GM19438 (cell line): ENCODE data around the gene TNFRSF1A.
"Not testable (repeated sequence)": the region's sequence is repeated elsewhere in the genome, so short reads cannot be mapped to it uniquely, and the experiment has no call there.

Experiments used
- ATAC-seq: cut with Tn5 transposase; IDR thresholded peaks from one replicate; pipeline ENCODE4 v1.9.1; 2021; ENCODE audit warnings: low read depth; ENCODE audit not compliant: unreplicated experiment

TNFRSF1A gene

DNA sequence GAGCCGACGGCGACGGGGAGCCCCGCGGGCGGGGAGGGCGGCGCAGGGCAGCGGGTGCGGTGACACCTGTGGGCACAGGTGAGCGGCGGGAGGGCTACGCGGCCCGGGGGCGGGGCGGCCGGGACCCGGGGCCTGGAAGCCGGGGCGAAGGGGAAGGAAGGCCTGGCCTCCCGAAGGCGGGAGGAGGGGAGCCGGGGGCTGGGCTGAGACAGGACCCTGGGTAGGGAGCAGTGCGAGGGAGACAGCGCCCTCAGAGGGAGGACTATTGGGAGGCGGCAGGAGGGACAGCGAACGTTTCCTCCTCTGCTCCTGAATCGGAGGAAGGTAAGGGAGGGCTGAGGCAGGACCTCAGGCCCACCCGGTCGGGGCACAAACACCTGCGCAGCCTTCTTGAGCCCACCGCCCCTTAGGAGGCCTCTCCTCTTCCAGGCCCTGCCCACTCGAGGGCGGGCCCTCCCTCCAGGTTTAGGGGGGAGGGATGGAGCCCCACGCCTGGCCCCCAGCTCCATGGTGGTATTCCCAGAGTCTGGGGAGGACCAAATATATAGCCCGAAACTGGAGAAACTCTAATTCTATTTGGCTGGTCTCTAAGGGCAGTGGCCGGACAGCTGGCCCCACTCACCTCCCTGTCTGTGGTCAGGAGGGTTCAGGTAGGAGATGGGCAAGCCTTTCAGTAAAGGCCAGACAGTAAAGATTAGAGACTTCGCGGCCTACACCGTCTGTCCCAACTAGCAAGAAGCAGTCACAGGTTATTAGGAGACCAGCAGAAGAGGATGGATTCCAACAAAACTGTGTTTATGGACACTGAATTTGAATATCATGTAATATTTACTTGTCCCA lies 30.9 kb downstream of the TNFRSF1A start:
- ATAC-seq: no peak

DNA sequence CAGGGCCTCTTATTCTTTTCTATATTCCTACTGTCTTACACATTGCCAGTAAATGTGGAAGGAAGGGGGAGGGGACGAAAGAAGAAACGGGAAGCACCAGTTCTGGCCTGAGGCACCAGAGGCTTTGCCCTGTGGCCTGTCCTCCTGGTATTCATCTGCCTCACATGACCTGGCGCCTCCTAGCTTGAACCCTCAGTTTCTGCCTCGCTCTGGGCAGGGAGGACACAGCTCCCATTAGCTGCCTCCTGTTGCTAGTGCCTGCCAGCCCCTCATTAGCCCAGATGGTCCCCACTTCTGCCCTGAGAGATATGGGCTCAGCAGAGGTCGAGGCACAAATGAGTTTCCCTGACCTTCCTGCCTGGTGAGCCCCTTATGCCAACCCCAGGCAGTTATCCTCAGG lies 34.3 kb downstream of the TNFRSF1A start:
- no peak for ATAC-seq

DNA sequence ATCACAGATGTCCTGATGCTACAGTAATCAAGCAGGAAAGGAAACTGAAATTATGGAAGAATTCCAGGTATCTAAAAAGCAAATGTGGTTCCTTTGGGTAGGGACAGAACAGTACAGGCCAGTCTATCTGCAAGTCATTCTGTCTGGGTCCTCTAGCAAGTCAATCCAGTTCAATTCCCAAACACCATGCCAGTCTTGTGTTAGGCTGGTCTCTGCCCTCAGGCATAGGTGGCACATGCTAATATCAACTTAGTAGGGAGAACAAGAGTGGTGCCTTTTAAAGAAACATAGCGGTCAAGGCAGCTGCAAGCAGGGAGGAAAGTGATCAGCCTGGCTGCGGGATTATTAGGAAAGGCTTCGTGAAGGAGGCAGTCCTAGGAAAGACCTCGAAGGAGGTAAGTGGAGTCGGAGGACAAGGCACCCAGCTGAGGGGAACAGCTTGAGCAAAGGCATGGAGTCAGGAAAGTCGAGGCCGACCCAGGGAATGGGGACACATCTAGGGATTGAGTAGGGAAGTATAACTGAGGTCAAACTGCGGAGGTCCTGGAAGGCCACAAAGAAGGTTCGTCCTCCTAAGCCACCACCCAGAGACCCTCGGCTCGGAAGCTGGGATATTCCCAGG lies 35.2 kb downstream of the TNFRSF1A start:
- no peak for ATAC-seq

DNA sequence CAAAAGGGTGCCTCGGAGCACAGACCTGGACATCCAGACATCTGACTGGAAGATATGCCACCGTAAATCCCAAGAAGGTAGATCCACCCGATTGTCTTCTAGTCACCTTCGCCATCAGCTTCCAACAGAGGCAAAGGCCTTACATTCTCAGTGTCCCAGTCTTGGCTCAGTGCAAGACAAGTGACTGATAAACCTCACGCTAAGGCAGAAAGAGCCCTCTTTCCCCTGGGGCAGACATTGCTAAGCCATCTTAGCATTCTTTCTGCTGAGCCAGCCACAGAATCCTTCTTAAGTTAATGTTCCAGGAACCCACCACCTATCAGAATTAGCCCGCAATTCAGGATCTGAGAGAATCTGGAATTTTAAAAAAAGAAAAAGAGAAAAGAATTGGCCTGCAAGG lies 35.7 kb downstream of the TNFRSF1A start:
- no peak for ATAC-seq

DNA sequence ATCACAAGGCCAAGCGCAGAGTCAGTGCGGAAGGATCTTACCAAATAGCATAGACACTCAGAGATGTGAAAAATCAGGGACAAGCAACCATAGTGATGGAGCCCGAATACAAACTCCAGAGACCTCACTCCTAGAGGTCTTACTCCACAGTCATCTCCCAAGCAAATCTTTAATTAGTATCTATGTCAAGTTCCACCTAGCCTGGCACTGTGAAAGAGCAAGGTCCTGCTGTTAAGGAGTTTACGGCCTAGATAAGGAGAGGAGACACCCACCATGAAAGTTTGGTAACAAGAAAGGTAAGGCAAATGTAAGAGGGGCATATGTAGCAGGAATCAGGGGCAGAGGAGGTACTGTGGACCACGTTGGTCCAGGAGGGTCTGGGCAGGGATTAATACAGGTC lies 38.8 kb downstream of the TNFRSF1A start:
- no peak for ATAC-seq

DNA sequence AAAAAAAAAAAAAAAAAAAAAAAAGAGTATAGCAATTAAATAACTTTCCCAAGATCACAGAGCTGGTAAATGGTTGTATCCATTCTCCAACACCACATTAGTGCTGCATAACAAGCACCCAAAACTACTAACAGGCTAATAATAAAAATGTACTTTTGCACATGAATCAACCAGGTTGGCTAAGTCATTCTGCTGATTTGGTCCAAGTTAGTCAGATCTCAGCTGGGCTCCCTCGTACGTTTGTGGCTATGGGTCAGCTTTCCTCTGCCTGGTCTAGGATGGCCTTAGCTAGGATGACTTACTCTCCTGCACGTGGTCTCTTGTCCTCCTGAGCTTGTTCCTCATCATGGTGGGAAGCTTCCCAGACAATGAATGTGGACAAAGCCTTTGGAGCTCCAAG lies 39.3 kb downstream of the TNFRSF1A start:
- no peak for ATAC-seq

DNA sequence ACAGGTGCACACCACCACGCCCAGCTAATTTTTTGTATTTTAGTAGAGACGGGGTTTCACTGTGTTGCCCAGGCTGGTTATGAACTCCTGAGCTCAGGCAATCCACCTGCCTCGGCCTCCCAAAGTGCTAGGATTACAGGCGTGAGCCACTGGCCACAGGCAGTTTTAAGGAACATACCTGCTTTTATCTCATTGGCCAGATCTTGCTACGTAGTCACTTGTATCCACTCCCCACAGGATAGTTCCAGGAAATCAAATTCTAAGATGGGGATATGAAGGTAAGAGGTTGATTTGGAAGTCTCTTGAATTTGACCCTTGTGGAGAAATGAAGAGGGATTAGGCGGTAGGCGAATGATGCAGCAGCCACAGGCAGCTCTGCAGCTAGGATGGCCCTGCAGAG lies 40.2 kb downstream of the TNFRSF1A start:
- ATAC-seq: no peak

DNA sequence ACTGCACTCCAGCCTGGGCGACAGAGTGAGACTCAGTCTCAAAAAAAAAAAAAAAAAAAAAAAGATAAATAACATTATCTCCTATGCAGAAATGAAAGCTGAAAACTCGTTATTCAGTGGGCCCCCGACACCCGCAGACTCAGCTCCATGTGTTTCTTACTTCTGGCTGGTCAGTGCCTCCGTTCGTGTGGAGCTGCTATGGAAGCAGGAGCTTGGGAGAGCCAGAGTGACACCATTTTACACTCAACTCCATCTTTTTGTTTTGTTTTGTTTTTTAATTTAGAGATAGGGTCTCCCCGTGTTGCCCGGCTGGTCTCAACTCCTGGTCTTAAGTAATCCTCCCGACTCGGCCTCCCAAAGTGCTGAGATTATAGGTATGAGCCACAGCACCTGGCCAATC lies 44.7 kb downstream of the TNFRSF1A start:
- no peak for ATAC-seq

DNA sequence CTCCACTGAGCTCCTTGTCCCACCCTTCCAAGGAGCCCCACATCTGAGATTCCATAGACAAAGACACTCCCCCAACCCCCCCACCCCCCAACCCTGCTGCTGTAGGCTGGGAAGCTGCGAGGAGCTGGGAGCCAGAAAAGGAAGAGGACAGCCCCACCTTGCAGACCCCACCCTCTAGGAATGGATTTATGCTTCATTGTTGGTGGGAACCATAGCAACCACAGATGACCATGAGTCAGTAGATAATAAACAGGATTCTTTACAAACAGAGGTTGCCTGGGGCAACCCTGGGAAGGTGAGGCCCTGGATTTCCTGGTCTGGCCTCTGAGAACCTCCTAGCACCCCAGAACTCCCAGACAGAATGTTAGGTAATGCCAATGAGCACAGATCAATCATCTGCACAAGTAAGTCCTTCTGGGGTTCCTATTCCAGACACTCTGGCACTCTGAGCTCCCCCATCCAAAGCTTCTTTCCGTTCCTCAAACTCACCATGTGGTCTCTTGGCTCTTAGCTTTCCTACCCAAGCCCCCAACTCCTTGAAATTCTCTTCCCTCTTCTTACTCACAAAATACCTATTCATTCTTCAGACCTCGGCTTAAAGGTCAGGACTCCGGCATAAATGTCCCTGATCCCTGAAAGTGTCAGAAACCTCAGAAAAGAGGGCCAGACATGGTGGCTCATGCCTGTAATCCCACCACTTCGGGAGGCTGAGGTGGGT lies 46.6 kb downstream of the TNFRSF1A start:
- ATAC-seq: no peak

DNA sequence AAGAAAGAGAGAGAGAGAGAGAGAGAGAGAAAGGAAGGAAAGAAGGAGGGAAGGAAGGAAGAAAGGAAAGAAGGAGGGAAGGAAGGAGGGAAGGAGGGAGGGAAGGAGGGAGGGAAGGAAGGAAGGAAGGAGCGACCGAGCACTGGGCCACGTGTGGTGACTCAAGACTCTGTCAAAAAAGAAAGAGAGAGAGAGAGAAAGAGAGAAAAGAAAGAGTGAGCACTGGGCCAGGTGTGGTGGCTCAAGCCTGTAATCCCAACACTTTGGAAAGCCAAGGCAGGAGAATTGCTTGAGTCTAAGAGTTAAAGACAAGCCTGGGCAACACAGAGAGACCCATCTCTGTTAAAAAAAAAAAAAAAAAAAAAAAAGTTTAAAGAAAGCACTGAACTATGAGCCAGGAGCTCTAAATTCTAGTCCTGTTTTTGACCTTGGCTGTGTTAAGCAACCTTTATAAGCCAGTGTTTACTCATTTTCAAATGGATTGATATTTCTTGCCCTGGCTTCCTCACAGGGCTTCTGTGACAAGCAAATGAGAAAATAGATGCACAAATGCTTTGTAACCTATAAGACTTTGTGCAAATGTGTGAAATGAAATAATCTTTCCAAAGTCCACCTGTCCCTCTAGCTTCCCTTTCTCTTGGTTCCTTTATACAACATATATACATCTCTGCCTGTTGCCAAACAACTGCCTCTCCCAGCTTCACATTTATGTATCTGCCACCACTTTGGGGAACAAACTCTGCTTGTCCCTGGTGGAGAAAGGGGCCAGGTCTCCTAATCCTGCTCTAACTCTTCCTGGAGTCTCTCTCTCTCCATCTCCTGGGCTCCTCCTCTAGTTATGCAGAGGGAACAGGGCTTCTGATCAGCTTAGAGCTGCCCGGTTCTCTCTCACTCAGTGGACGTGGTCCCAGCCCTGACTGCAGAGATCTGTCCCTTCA lies 47.5 kb downstream of the TNFRSF1A start:
- no peak for ATAC-seq

DNA sequence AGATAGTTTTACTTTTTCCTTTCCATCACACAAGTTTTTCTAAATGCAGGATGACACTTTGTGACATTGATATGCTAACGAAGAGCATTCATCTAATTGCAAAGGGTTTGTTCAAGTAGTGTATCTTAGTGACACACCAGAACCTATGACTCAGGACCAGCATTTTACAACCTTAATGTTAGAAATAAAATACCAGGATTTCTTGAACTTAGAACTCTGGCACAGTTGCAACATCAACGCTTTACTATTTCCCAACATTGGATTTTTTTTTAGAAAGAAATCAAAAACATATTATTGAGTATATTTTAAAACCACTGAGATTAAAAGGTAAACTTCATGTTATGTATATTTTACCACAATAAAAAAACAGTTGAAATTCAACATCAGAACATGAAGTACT lies 49.3 kb downstream of the TNFRSF1A start:
- no peak for ATAC-seq

DNA sequence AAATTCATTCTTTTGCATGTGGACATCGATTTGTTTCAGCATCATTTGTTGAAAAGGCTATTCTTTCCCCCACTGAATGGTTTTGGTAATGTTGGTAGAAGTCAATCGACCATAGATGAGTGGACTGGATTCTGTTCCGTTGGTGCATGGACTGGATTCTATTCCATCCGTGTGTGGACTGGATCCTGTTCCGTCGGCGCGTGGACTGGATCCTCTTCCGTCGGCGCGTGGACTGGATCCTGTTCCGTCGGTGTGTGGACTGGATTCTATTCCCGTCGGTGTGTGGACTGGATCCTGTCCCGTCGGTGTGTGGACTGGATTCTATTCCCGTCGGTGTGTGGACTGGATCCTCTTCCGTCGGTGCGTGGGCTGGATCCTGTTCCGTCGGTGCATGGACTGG lies 52.0 kb downstream of the TNFRSF1A start:
- ATAC-seq: not testable (repeated sequence)

DNA sequence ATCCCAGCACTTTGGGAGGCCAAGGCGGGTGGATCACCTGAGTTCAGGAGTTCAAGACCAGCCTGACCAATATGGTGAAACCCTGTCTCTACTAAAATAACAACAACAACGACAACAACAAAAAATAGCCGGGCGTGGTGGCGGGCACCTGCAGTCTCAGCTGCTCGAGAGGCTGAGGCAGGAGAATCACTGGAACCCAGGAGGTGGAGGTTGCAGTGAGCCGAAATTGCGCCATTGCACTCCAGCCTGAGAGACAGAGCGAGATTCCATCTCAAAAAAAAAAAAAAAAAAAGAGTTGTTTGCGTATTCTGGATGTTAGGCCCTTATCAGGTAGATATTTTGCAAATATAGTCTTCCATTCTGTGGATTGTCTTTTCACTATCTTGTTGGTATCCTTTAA lies 52.8 kb downstream of the TNFRSF1A start:
- ATAC-seq: not testable (repeated sequence)

DNA sequence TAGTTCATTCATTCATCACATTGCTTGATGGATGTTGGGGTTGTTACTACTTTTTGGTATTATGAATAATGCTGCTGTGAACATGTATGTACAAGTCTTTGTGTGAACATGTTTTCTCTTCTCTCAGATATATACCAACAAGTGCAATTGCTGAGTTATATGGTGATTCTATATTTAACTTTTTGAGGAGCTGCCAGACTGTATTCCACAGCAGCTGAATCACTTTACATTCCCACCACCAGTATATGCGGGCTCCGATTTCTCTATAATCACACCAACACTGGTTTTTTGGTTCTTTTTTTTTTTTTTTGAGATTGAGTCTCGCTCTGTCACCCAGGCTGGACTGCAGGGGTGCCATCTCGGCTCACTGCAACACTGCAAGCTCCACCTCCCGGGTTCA lies 53.6 kb downstream of the TNFRSF1A start:
- no peak for ATAC-seq

DNA sequence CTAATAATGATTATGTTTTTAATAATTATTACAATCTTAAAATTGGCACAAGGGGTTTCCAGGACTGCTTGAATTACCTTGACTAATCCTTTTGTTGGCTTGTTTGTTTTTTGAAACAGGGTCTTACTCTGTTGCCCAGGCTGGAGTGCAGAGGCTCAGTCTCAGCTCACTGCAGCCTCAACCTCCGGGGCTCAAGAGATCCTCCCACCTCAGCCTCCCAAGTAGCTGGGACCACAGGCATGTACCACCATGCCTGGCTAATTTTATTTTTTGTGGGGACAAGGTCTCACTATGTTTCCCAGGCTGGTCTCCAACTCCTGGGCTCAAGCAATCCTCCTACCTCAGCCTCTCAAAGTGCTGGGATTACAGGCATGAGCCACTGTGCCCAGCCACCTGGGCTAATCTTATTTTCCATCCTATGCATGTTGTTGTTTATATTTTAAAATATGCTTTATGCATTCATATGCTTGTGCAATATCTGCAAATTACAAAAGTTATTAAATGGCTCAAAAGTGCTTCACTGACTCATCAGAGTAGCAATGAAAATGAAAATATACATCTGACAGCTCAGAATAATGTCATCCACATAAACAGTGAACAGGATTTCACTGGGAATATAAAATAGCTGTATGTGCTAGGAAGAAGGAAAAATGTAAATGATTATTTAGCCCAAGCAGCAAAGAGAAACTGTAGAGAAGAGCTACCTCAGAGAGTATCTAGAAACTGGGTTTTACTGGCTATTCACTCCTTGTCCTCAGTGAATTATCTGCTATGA lies 56.2 kb downstream of the TNFRSF1A start:
- ATAC-seq: no peak

DNA sequence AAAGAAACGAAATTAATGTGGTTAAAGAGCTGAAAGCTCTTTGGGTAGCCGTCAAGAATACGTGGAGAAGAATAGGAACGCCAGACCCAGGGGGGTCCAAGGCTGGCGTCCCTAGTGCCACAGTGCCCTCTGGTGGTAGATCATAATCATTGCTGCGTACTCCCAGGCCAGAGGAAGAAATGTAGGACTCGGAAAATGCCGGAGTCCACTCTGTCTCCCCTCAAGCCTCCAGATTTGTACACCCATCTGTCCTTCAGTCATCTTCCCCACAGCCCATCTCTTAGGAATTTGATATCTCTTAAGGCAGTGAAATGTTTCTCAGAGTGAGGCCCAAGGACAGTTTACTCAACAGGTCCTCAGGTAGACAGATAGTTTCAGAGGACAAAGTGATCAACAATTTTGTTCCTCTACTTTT lies 56.8 kb downstream of the TNFRSF1A start:
- ATAC-seq: no peak

DNA sequence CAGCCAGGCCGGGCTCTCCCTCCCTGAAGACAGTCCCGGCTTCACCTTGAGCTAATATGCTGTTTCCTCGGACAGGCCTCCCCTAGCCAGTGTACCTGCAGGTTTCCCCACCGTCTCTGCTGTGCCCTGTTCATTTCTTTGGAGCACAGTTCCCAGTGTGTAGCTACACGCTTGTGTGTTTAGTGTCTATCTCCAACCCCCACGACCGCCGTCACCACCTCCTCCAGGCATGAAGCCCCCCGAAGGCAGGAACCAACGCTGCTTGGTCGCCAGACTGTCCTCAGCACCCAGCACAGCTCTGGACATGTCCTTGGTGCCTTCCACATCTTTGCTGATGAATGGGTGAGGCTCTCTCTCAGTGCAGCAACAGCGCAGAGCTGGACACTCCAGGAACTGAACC lies 57.6 kb downstream of the TNFRSF1A start:
- no peak for ATAC-seq

DNA sequence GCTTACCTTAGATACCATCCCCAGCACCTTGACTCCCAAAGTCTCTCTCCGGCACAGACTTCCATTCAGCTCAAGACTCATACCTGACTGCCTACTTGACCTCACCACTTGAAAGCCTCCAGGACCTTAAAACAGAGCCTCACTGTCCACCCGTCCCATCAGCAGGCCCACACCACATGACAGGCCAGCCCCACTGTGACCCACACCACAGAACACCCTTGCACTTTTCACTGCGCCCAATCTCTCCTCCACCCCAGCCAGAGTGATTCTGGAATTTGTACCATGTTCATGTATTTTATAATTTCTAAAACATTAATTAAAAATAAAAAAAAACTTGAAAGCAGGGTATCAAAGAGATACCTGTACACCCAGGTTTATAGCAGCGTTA lies 59.4 kb downstream of the TNFRSF1A start:
- ATAC-seq: no peak

DNA sequence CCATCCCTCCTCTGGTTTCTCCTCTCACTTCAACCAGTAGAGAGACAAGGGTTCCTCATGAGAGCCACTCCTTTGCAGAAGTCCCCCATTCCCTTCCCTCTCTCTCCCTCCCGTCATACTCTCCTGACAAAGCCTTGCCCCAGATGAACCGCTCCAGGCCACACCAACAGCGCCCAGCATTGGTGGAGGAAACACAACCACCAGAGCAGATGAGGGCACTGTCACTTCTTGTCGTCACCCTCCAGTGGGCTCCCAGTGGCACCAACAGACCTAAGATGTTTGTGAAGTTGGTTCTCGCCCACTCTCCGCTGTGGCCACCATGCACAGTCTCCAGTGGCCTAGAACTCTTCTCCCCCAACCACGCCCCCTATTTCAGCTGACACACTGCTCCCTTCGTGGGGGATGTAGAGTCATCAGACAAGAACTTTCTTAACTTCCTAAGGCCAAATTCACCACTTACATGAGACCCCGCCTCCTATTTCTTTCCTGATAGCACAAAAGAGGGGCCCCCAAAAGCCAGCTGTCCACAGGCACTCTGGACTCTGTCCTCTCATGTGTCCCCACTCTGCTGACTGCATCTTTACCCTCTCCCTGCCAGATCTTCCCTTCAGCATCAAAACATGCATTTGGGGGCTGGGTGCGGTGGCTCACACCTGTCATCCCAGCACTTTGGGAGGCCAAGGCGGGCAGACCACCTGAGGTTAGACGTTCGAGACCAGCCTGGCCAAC lies 60.6 kb downstream of the TNFRSF1A start:
- no peak for ATAC-seq
